MG63 (cell line): Measurements from ENCODE around the gene PFDN6. TPM values are rescaled to one million over a fixed set of nuclear protein-coding genes. Genes with fewer than 3 reads are reported as not detected.
"Not testable (repeated sequence)": the region's sequence is repeated elsewhere in the genome, so short reads cannot be mapped to it uniquely, and the experiment has no call there.

ENCODE experiments used
- DNase-seq: peaks from one replicate; pipeline ENCODE4 v3.0.0-alpha.2; 2020
- H3K27me3 ChIP-seq: fragments of 250-450 bp; sonication (Bioruptor Pico); 2 replicates; pipeline ENCODE4 v1.5.1; 2020; ENCODE audit warnings: mild to moderate bottlenecking, moderate library complexity
- H3K36me3 ChIP-seq: fragments of 250-450 bp; sonication (Bioruptor Pico); 2 replicates; pipeline ENCODE4 v1.5.1; 2020; ENCODE audit warnings: mild to moderate bottlenecking, moderate library complexity
- H3K4me3 ChIP-seq: fragments of 250-450 bp; sonication (Bioruptor Pico); 2 replicates; pipeline ENCODE4 v1.5.1; 2020; ENCODE audit warnings: mild to moderate bottlenecking, moderate library complexity
- H3K9me3 ChIP-seq: fragments of 250-450 bp; sonication (Bioruptor Pico); 2 replicates; pipeline ENCODE4 v1.5.1; 2020; ENCODE audit warnings: mild to moderate bottlenecking, moderate library complexity
- total RNA-seq: library from RNA; depleted of rRNA; stranded (reverse); fragments of >200 nt; shearing (Covaris generic); gene quantifications from 2 replicates; pipeline ENCODE4 v1.2.3, GENCODE V29; 2014; ENCODE audit warnings: low replicate concordance; rRNA removed

Gene PFDN6
- 488 and 596 TPM in 2 replicates for total RNA-seq

DNA sequence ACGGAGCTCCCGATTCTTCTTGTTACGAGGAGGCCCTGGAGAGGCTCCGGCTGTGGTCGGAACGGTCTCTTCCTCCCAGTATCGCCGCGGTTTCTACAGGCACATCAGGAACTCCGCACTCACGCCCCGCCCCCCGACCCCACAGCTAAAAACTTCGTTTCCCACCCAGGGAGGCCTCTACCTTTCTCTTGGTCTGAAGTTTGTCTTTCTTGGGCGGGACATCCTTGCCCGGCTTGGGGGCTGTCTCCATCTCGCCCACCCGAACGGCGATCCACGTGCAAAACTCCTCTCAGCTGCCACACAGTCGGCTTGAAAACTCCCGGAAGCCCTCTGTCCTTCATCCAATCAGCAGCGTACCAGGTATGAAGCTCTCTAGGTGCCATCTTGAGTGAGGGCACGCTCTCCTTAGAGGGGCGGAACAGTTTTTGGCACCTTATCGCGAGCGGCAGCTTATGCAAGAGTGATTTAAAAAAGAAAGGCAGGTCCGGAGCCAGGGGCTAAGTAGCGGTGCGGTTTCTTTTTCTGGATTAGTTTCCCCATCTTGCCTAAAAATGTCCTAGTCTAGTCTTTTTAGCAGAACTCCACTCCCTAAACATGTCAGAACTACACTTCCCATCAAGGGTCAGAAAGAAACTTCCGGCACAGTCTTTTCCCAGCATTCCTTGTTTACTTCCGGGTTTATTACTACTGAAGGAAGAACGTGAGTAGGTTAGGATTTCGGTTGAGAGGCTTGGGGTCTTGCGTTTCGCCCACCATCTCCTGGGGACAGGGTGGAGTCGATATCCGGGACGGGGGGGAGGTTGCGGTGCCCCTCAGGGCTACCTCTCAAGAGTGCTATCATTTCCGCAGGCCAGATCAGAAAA is at the start of gene PFDN6, which contains the start of gene WDR46:
PFDN6 (plus strand) TSS at position 681 of the 863 bp plus-strand sequence. CDS start 256 bp downstream, outside the sequence.
WDR46 (minus strand) TSS at position 319 of the 863 bp plus-strand sequence; CDS start at position 250, 69 bp downstream.
- no peaks in the 10 kb centered on the region for H3K9me3 ChIP-seq
- peak within 1 kb of the TSS; percentile 98 for H3K4me3 ChIP-seq
- H3K36me3 ChIP-seq, result peaks cover 94% of the 10 kb centered on the region

DNA sequence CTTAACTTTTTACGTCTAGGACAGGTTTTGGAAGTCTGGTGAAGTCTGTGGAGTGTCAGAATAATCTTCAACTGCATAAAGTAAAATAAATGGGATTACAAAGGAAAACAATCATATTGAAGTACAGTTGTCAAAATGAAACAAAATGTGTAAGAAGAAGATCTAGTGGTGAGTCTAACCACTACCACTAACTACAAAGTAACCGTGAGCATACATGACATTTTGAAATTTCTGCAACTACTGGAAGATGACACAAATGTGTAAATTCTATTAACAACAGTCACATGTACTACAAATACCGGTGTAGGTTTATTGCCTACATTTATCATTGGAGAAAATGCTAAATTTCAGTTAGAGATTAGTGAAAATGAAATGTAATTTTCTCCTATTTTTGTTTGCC is 47.4 kb upstream of the PFDN6 start:
- Histone ChIP-seq H3K27me3 (peaks cover 15% of the 10 kb centered on the region), H3K9me3 (no peaks in the 10 kb centered on the region), H3K4me3 (no peak overlapping the region), H3K36me3 (no peaks in the 10 kb centered on the region)
- DNase-seq, result no peak

More for the DNA sequence above, at the start of gene PFDN6, which contains the start of gene WDR46:
- DNase-seq, result peak; percentile 96
- H3K27me3 ChIP-seq, result no peaks in the 10 kb centered on the region

DNA sequence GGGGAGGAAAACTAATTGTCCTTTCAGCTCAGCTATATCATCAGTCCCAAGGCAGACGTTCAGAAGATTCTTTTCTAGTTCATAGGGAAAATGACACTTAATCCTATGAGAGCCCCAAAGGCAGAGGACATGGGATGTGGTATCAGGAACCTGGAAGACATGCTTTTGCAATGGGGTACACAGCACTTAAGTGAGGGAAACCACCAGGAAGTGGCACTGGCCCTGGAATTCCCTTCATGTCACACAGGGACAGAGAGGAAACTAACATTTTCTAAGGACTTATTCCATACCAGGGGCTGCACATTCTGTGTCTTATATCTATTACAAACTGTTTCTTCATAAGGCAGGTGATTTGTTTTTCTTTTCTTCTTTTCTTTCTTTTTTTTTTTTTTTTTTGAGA is 45.9 kb upstream of the PFDN6 start:
- Histone ChIP-seq H3K27me3 (peaks cover 13% of the 10 kb centered on the region), H3K4me3 (no peak overlapping the region), H3K9me3 (no peaks in the 10 kb centered on the region), H3K36me3 (no peaks in the 10 kb centered on the region)
- no peak for DNase-seq

DNA sequence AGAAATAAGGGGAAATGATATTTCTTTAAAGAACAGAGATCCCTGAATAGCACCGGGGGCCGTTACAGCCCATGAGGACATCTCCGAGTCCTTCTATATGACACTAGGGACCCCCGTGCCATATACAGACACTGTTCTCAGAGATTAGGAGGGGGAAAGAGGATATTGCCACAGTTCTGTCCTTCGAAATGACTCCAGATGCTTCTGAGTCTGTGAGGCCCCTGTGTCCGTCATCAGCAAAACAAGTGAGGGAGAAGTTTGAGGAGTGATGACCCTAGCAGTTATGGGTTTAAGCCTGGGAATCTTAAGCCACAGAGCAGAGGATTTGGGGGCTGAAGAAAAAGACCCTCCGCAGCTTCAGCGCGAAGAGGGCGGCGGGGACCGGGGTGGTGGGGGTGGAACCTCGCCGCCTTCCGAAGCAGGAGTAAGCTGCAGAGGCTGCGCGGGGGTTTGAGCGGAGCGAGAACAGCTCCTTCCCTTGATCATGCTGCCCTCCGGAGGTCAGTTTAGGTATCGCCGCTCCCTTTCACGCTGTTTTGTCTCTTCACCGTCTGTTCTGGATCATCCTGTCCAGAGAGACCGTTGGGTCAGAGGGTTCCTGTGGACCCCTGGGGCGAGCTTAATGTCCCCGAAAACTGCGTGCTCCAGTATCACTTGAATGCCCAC is 41.3 kb upstream of the PFDN6 start:
- H3K36me3 ChIP-seq, result peaks cover 27% of the 10 kb centered on the region
- H3K27me3 ChIP-seq, result no peaks in the 10 kb centered on the region
- peak overlapping the region; percentile 67 for H3K4me3 ChIP-seq
- no peaks in the 10 kb centered on the region for H3K9me3 ChIP-seq
- peak; percentile 96 for DNase-seq

GRCh38 chr6:33248643-33248931 is 40.8 kb upstream of the PFDN6 start:
- H3K36me3 ChIP-seq, result peaks cover 27% of the 10 kb centered on the region
- H3K9me3 ChIP-seq, result no peaks in the 10 kb centered on the region
- peak overlapping the region; percentile 67 for H3K4me3 ChIP-seq
- DNase-seq, result peak; percentile 76
- no peaks in the 10 kb centered on the region for H3K27me3 ChIP-seq

DNA sequence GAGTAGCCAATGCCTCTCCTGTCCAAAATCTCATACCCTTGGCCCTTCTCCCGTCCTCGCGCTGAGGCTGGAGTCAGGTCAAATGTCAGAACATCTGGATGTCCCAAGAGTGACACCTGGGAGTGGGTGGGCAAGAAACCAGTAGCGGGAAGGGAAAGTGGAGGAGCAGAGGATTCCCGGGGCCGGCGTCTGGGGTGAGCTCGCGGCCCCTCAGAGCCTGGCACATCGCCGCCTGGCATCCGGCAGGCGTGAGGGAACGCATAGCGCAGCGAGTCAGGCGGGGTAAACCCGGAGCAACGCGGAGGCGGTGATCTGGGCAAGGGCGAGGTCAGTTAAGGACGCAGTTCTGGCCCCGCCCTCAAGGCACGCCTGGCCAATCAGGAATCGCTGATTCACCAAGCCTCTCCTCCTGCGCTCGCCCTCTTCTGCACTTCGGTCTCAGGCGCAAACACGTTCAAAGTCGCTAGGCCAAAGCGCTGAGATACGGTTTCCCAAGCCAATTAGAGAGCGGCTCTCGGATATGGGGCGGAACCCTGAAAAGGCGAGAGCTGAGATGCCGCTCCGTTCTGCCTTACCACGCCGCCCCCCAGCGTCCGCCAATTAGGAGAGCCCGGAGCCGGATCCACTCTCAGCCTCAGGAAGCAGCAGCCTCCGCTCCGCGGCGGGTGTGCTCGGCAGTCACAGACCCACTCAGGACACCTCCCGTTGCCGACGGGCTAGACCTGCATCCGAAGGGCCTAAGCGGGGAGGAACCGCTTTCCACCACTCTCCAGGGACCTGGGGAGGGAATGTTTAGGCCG is 40.3 kb upstream of the PFDN6 start:
- no peaks in the 10 kb centered on the region for H3K27me3 ChIP-seq
- no peaks in the 10 kb centered on the region for H3K9me3 ChIP-seq
- DNase-seq, result peak; percentile 100
- peak overlapping the region; percentile 67 for H3K4me3 ChIP-seq
- H3K36me3 ChIP-seq, result peaks cover 27% of the 10 kb centered on the region

GRCh38 chr6:33249732-33250630 is 39.4 kb upstream of the PFDN6 start:
- peaks cover 32% of the 10 kb centered on the region for H3K36me3 ChIP-seq
- peak; percentile 93 for DNase-seq
- H3K27me3 ChIP-seq, result no peaks in the 10 kb centered on the region
- peak overlapping the region; percentile 67 for H3K4me3 ChIP-seq
- no peaks in the 10 kb centered on the region for H3K9me3 ChIP-seq

DNA sequence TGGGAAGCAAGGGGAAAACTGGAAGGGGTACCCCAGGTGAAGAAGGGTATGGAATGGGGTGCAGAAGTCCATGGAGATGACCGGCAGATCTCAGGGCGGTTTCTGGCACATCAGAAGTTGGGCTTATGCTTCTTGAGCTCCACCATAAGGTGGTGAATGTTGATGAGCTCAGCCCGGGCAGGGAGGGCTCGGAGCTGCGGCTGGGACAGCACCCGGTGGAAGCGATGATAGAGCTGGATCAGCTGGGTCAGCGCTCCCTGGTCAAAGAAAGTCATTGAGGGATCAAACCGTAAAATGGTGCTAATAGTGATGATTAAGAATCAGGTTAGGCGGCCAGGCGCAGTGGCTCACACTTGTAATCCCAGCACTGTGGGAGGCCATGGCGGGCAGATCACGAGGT is 38.7 kb upstream of the PFDN6 start:
- H3K4me3 ChIP-seq, result no peak overlapping the region
- no peaks in the 10 kb centered on the region for H3K27me3 ChIP-seq
- DNase-seq, result no peak
- H3K9me3 ChIP-seq, result no peaks in the 10 kb centered on the region
- H3K36me3 ChIP-seq, result peaks cover 34% of the 10 kb centered on the region

DNA sequence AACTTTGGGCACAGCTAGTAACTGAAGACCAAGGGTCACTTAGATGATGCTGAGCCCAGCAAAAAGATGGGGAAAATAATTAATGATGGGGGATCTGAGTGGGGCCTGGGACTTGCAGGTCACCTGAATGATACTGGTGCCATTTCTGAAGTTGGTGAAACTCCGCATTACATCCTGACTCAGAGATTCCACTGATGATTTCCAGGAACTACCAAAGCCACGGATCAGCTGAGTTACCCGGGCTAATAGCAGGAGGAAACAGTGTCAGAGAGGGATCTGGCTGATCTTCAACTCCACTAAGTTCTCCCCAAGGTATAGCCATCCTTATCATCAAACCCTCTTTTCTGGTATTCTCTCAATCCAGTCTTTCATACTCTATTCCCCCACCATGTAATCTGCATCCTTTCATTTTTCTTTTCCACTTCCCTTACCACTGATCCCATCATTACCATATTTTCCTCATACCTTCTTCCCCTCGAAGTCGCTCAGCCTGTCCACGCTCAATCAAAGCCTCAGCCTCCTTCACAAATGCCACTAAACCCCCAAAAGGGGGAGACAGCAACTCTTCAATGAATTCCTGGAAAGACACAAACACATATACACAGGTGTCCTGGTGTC is 37.9 kb upstream of the PFDN6 start:
- Histone ChIP-seq H3K4me3 (no peak overlapping the region), H3K27me3 (no peaks in the 10 kb centered on the region), H3K9me3 (no peaks in the 10 kb centered on the region), H3K36me3 (peaks cover 37% of the 10 kb centered on the region)
- DNase-seq, result no peak

GRCh38 chr6:33252759-33253158 is 36.6 kb upstream of the PFDN6 start:
- DNase-seq, result no peak

DNA sequence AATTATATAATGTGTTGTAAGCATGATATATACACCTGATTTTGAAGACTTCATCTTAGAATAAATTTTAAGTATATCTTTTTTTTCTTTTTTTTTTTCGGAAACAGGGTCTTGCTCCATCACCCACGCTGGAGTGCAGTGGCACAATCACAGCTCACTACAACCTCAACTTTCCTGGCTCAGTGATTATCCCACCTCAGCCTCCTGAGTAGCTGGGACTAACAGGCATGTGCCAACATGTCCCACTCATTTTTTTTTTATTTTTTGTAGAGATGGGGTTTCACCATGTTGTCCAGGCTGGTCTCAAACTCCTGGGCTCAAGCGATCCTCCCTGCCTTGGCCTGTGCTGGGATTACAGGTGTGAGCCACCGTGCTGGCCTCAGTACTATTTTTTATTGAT is 34.8 kb upstream of the PFDN6 start:
- peaks cover 61% of the 10 kb centered on the region for H3K36me3 ChIP-seq
- DNase-seq, result no peak
- no peak overlapping the region for H3K4me3 ChIP-seq
- no peaks in the 10 kb centered on the region for H3K9me3 ChIP-seq
- no peaks in the 10 kb centered on the region for H3K27me3 ChIP-seq

More at GRCh38 chr6:33252759-33253158, 36.6 kb upstream of the PFDN6 start:
- Histone ChIP-seq H3K4me3 (no peak overlapping the region), H3K36me3 (peaks cover 47% of the 10 kb centered on the region), H3K27me3 (no peaks in the 10 kb centered on the region), H3K9me3 (no peaks in the 10 kb centered on the region)

GRCh38 chr6:33259032-33259431 is 30.4 kb upstream of the PFDN6 start:
- H3K4me3 ChIP-seq, result no peak overlapping the region
- DNase-seq, result no peak

GRCh38 chr6:33262490-33262889 is 26.9 kb upstream of the PFDN6 start:
- DNase-seq, H3K9me3 ChIP-seq, H3K27me3 ChIP-seq, H3K4me3 ChIP-seq: not testable (repeated sequence)
- peaks cover 84% of the 10 kb centered on the region for H3K36me3 ChIP-seq

More at GRCh38 chr6:33259032-33259431, 30.4 kb upstream of the PFDN6 start:
- peaks cover 70% of the 10 kb centered on the region for H3K36me3 ChIP-seq
- H3K27me3 ChIP-seq, result no peaks in the 10 kb centered on the region
- H3K9me3 ChIP-seq, result no peaks in the 10 kb centered on the region

DNA sequence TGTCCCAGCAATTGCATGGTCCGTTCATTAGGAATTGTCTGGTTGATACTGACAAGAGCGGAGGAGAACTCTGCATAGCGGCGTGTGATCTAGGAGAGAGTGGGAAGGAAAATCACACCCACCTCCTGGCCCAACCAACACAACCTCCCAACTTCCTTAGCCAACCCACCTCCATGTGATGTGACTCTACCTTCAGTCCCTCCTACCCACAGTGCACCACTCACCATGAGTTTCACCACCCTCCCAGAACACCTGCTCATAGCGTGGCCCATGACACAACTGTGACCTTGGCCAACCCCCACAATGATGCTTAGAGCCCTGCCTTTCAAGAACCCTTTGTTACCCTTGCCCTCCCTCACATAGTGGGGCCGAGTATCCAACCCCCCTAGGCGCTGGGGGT is 25.4 kb upstream of the PFDN6 start:
- peaks cover 88% of the 10 kb centered on the region for H3K36me3 ChIP-seq
- no peak for DNase-seq
- H3K9me3 ChIP-seq, result no peaks in the 10 kb centered on the region

DNA sequence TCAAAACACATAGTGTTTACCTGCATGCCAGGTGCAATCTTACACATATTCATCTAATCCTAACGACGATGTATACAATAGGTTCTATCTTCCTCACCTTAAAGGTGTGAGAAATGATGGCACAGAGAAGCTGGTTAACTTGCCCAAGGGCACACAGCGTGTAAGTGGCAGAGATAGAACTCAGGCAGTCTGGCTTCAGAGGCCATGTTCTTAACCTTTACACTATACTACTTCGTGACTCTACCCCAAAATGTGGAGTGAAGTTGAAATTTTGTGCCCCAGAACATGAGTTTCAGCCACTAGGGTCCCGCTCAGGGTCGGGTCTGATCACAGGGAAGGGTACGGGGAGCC is 18.3 kb upstream of the PFDN6 start:
- peak; percentile 36 for DNase-seq
- peaks cover 92% of the 10 kb centered on the region for H3K36me3 ChIP-seq

More for the DNA sequence above, 25.4 kb upstream of the PFDN6 start:
- no peaks in the 10 kb centered on the region for H3K27me3 ChIP-seq
- H3K4me3 ChIP-seq, result no peak overlapping the region

More for the DNA sequence above, 18.3 kb upstream of the PFDN6 start:
- peak overlapping the region; percentile 97 for H3K4me3 ChIP-seq
- H3K27me3 ChIP-seq, result no peaks in the 10 kb centered on the region
- H3K9me3 ChIP-seq, result no peaks in the 10 kb centered on the region
